GM12878 (cell line): ENCODE data around the gene PLEKHA7.

ENCODE experiments used
- TF ChIP-seq, protein P1 (sequence below): IDR thresholded peaks from 2 replicates; pipeline ENCODE4 v1.6.1; 2012; ENCODE audit warnings: low read depth, low read length, improper control_type of control experiment
- TF ChIP-seq, protein P2 (sequence below): fragments of 150-350 bp; IDR thresholded peaks from 2 replicates; pipeline ENCODE4 v1.6.1; 2016; ENCODE audit warnings: low read depth, low read length

DNA sequence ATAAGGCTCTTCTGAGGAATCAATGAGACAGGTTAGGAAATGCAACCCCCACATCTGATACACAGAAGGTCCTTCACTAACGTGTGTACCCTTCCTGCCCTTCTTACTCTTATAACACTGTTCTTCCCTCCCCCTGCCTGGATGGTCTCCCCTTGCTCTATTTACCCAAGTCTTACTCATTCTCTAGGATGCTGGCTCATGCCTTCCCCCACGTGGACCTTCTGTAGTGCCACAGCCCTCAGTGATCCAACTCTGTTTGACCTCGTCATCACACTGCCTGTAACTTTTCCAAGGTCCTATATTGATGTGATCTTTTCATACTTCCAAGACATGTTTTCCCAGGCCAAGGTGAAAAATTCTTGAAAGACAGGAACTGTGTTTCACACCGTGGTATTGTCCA is 195.9 kb downstream of the PLEKHA7 start:
- TF ChIP-seq, protein P1, sequence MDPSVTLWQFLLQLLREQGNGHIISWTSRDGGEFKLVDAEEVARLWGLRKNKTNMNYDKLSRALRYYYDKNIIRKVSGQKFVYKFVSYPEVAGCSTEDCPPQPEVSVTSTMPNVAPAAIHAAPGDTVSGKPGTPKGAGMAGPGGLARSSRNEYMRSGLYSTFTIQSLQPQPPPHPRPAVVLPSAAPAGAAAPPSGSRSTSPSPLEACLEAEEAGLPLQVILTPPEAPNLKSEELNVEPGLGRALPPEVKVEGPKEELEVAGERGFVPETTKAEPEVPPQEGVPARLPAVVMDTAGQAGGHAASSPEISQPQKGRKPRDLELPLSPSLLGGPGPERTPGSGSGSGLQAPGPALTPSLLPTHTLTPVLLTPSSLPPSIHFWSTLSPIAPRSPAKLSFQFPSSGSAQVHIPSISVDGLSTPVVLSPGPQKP = no peak
- TF ChIP-seq, protein P2, sequence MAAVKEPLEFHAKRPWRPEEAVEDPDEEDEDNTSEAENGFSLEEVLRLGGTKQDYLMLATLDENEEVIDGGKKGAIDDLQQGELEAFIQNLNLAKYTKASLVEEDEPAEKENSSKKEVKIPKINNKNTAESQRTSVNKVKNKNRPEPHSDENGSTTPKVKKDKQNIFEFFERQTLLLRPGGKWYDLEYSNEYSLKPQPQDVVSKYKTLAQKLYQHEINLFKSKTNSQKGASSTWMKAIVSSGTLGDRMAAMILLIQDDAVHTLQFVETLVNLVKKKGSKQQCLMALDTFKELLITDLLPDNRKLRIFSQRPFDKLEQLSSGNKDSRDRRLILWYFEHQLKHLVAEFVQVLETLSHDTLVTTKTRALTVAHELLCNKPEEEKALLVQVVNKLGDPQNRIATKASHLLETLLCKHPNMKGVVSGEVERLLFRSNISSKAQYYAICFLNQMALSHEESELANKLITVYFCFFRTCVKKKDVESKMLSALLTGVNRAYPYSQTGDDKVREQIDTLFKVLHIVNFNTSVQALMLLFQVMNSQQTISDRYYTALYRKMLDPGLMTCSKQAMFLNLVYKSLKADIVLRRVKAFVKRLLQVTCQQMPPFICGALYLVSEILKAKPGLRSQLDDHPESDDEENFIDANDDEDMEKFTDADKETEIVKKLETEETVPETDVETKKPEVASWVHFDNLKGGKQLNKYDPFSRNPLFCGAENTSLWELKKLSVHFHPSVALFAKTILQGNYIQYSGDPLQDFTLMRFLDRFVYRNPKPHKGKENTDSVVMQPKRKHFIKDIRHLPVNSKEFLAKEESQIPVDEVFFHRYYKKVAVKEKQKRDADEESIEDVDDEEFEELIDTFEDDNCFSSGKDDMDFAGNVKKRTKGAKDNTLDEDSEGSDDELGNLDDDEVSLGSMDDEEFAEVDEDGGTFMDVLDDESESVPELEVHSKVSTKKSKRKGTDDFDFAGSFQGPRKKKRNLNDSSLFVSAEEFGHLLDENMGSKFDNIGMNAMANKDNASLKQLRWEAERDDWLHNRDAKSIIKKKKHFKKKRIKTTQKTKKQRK = no peak
